DMS53 treated with DMSO at 0.1 percent for 48 hours (cell line): ENCODE results near the gene PRODH.
"Not testable (repeated sequence)": the region's sequence is repeated elsewhere in the genome, so short reads cannot be mapped to it uniquely, and the experiment has no call there.

Experiments used
- DNase-seq: peaks from one replicate; lab custom pipeline; 2025; ENCODE audit not compliant: unreplicated experiment; lab: John Stamatoyannopoulos, UW

The PRODH gene

GRCh38 chr22:18955696-18956095 is 19.6 kb upstream of the PRODH start:
- DNase-seq, result no peak

- DNase-seq, result no peak
These were observed 19.0 kb upstream of the PRODH start for GRCh38 chr22:18954990-18955571.

- DNase-seq, result not testable (repeated sequence)
These were observed 18.4 kb upstream of the PRODH start for GRCh38 chr22:18954303-18954989.

DNA sequence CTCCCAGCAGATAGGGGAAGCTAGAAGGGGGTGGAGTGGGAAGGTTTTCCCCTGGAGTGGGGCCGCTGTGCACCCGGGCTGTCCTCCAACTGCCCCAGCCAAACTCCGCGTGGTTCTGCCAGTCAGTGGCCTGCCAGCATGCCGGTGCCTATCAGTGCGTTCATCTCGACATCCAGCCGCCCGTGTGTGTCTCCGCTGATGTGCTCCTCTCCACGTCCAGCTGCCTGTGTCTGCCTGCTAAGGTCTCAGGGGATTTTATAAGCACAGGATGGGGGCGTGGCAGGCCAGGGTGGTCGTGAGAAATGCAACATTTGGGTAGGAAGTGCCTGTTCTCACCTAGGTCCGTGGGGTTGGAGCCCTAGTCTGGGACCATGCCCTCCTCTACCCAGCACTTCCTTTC is 17.0 kb upstream of the PRODH start:
- not testable (repeated sequence) for DNase-seq

GRCh38 chr22:18952022-18952421 is 15.9 kb upstream of the PRODH start:
- DNase-seq, result no peak

DNA sequence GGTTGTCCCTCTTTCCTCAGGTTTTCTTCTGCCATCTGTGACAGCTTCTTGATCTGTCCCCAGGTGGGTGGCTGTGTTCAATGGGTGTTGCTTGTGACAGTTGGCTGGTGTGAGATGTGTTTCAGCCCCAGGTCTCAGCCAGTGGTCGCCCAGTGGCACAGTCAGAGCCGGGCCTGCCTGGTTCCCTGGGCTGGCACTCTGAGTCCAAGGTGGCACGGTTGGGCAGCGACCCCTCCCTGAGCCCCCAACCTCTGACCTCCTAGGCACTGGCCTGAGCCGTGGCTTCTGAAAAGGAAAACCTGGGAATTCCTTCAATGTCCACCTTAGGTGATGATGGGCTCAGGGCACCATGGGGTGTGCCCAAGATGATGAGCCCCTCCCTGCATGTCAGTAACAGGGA is 14.0 kb upstream of the PRODH start:
- no peak for DNase-seq

GRCh38 chr22:18947905-18948304 is 11.8 kb upstream of the PRODH start:
- DNase-seq, result no peak

DNA sequence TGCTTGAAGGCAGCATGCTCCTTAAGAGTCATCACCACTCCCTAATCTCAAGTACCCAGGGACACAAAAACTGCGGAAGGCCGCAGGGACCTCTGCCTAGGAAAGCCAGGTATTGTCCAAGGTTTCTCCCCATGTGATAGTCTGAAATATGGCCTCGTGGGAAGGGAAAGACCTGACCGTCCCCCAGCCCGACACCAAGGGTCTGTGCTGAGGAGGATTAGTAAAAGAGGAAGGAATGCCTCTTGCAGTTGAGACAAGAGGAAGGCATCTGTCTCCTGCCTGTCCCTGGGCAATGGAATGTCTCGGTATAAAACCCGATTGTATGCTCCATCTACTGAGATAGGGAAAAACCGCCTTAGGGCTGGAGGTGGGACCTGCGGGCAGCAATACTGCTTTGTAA is 11.0 kb upstream of the PRODH start:
- DNase-seq, result not testable (repeated sequence)

- DNase-seq, result not testable (repeated sequence)
These were observed 2.6 kb upstream of the PRODH start for GRCh38 chr22:18938691-18939090.

GRCh38 chr22:18934688-18935087 is 1.4 kb downstream of the PRODH start:
- DNase-seq, result not testable (repeated sequence)

DNA sequence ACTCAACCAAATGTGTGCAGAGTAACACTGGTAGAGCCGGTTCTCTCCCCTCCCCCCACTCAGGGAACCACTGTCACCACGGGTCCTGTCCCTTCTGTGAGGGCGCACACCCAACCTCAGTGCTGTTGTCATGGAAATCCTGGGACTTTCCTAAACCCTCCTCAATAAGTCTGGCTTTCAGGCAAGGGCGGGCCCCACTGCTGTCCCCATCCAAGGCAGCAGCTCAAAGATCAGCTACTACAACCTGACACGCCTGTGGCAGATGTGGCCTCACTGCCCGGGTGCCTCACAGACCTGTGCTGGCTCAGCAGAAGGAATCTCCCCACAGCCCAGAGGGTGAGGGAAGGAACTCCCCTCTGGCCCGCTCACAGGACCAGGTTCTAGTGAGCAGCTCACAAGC is 2.2 kb downstream of the PRODH start:
- no peak for DNase-seq

DNA sequence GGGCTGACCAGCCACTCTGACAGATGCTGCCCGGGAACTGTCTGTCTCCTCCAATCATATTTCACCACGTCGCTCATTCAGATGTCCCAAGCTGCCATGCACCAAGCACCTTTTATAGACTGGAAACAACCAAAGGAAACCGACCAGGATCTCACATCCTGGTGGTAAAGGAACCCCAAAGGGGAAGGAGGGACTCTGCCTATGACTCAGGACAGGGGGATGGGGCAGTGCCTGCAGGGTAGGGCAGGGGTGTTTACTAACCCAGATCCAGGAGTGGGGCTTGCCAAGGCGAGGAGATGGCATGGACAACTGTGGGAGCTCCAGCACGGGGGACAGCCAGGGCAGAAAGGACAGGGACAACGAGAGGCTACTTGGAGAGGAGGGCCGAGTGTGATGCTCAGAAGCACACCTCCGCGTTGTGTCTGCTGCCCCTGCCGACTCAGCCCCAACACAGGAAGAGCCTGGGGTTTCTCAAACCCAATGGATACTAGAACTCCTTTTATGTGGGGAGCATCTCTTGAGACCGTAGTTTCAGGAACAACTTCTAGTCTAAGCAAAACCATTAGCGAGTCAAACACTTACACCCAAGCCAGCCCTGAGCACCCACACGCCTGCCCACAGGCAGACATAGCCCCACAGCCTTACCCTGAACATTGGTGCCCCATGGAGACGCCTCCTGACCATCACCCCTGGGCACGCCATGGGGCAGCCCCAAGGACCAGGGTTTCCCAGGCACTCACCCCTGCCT is 4.0 kb downstream of the PRODH start:
- DNase-seq, result no peak

DNA sequence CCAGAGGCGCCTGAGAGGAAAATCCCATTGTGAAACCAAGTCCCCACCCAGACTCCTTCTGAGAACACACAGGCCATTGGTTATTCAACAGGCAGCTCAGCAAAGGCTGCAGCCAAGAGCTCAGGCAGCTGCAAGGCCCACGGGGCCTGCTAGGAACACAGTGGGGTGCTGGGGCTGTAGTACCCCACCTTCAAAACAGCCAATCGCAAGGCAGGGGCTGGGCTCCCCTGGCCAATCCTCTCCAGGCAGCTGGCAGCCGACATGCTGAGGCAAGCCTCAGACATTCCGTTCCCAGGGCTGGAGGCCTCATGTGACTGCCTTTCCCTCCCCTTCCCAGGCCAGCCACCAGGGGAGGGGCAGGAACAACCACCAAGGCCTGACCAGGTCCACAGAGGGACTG is 6.6 kb downstream of the PRODH start:
- no peak for DNase-seq

DNA sequence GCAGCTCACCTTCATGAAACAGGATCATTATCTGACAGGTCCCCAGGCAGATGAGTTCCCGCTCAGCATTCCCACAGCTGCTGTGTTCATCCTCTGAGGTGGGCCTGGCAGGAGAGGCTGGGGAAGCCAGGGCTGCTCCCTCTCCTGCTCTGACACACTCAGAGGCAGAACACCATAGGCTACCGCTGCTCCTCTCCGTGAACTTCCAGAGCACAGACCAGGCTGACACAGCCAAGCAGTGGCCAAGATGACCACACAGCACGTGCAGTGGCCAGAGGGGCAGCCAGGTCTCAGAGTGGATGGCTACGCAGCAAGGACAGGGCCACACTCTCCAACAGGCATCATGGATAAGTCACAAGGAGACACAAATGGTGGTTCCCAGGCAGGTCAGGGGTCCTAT is 8.5 kb downstream of the PRODH start:
- no peak for DNase-seq

- DNase-seq, result no peak
These were observed 9.1 kb downstream of the PRODH start for GRCh38 chr22:18927020-18927419.

GRCh38 chr22:18925368-18926064 is 10.6 kb downstream of the PRODH start:
- DNase-seq, result no peak

DNA sequence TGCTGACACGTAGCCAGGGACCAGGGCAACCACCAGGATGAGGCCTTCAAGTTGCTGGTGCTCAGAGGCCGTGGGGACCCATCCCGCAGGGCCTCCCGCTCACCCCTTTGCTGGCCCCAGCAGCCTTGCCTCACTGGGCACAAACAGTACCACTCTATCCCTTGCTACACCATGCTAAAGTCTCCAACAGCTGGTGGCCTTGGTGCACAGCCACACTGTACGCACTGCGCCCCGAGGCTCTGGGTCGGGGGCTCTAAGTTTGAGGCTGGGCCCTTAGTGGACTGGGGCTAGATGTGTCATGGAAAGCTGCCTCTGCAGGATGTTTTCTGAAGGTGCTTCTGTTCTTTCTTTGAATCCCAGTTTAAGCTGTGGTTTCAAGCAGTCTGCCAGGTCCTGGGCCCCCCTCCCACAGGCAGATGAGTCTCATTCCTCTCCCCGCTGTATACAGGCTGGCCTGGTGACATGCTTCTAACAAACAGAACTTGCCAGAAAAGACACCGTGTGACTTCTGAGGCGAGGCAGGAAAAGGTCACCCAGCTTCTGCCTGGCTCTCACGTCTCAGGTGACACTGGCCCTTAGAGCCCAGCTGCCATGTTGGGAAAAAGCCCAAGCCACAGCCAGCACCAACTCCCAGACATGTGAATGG is 15.7 kb downstream of the PRODH start:
- DNase-seq, result not testable (repeated sequence)

GRCh38 chr22:18917818-18918217 is 18.3 kb downstream of the PRODH start:
- not testable (repeated sequence) for DNase-seq

- DNase-seq, result not testable (repeated sequence)
These were observed 20.5 kb downstream of the PRODH start for GRCh38 chr22:18915550-18915949.

DNA sequence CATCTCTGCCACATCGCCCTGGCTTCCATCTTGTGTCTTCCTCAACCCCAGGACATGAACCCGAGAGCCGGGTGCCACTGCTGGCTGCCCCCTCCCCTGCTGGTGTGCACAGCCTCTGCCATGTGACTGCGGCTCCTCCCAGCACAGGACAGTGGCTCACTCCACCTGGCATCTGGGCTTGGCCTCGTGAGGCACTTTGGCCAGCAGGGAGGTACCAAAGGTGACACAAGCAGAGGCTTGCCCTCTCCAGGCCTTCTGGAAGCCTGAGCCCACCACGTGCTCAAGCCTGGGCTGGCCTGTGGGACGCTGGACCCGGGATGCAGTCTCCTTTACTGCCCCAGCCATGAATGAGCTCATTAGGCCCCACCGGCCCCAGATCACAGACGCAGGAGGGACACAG is 21.5 kb downstream of the PRODH start:
- DNase-seq, result not testable (repeated sequence)
